Subcutaneous adipose tissue (tissue), 4 donors: Measurements from ENCODE around the gene CCDC33. TPM values are rescaled to one million over a fixed set of nuclear protein-coding genes. Genes with fewer than 3 reads are reported as not detected.

Source experiments
- total RNA-seq, 4 donors: library from RNA; depleted of rRNA; stranded (reverse); fragments of >200 nt; gene quantifications; one replicate each; pipeline ENCODE4 v1.1.0, GENCODE V29; 2016
- TF ChIP-seq, protein P1 (sequence below): fragments of 450-650 bp; IDR thresholded peaks from one replicate; pipeline ENCODE4 v1.5.1; 2016; ENCODE audit warnings: low read depth, mild to moderate bottlenecking, control low read depth, antibody characterized with exemption, moderate library complexity

Gene CCDC33
- total RNA-seq, 4 donors from 2014 or later: not detected

DNA sequence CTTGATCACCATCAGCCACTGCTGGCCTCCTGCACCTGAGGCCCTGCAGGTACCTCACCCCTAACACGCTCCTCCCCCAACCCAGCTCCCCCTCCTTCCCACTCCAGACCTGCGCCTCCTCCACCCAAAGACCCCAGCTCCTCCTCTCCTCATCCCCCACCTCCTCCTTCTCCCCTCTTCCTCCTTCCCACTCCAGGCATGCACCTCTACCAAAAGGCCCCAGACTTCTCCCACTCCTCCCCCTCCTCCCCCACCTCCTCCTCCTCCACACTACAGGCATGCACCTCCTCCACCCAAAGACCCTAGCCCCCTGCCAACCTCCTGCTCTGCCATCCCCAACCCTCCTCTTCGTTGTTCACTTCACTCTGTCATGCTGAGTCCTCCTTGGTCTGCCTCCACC lies 88.6 kb downstream of the CCDC33 start:
- TF ChIP-seq, protein P1, sequence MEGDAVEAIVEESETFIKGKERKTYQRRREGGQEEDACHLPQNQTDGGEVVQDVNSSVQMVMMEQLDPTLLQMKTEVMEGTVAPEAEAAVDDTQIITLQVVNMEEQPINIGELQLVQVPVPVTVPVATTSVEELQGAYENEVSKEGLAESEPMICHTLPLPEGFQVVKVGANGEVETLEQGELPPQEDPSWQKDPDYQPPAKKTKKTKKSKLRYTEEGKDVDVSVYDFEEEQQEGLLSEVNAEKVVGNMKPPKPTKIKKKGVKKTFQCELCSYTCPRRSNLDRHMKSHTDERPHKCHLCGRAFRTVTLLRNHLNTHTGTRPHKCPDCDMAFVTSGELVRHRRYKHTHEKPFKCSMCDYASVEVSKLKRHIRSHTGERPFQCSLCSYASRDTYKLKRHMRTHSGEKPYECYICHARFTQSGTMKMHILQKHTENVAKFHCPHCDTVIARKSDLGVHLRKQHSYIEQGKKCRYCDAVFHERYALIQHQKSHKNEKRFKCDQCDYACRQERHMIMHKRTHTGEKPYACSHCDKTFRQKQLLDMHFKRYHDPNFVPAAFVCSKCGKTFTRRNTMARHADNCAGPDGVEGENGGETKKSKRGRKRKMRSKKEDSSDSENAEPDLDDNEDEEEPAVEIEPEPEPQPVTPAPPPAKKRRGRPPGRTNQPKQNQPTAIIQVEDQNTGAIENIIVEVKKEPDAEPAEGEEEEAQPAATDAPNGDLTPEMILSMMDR: no peak

DNA sequence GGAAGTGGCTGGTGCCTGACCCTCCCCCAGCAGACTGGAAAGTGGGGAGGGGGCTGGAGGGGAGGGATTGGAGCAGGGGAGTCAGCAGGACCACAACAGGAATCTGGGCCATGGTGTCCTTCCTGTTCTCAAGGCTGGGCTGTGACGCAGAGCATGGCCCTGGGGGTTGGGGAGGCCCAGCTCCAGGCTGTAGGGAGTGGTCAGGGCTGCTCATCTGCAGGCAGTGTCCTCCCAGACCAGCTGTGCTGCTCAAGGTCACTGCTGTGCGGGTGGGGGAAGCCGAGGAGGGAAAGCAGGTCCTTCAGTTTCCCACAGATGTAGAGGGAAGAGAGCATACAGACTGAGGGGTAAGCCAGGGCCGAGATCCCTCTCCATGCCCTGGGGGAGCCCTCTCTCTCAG lies 90.6 kb downstream of the CCDC33 start:
- TF ChIP-seq, protein P1: no peak

DNA sequence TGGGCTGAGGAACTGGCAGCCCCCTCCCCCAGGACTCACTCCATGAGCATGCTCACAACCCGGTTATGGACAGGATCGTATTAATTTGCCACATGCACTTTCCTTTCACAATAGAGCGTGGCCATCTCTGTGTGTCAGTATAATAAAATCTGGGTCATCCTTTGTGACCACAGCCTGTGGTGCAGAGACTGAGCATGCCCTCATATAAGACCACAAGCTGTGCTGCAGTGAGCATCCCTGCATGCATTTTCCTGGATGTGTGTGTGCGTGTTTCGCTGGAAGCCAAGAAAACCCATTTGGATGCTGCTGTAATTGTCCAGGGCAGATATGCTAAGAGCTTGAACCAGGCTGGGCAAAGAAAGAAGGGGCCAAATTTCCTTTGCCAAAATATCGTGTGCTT lies 91.6 kb downstream of the CCDC33 start:
- TF ChIP-seq, protein P1: no peak

DNA sequence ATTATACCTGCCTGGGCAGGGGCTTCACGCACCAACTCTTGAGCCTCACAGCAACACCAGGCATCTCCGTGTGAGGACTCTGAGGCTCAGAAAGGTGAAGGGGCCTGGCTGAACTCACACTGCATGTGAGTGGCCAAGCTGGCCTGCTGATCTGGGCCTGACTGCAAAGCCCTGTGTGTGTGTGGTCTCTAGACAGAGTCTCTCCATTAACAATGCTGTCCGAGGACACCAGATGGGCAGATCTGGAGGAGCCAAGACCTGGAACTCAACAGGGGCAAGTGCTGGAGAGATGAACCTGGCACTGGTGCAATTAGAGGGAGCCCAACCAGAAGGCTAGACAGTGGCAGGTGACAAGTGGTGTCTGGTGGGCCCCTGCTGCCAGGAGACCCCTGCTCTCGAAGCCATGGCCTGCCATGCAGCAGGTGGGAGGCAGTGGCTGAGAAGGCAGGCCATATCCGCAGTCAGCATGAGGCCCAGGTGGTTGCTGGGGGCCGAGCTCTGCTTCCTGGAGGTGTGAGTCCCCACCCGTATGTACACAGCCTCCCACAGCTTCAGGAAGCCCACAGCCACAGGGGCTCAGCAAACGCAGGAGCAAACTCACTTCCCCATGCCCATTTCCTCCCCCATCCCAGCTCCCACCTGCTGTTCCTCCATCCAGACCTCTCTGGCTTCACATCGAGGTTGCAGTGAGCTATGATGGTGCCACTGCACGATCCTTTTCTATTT lies 92.4 kb downstream of the CCDC33 start:
- TF ChIP-seq, protein P1: no peak

DNA sequence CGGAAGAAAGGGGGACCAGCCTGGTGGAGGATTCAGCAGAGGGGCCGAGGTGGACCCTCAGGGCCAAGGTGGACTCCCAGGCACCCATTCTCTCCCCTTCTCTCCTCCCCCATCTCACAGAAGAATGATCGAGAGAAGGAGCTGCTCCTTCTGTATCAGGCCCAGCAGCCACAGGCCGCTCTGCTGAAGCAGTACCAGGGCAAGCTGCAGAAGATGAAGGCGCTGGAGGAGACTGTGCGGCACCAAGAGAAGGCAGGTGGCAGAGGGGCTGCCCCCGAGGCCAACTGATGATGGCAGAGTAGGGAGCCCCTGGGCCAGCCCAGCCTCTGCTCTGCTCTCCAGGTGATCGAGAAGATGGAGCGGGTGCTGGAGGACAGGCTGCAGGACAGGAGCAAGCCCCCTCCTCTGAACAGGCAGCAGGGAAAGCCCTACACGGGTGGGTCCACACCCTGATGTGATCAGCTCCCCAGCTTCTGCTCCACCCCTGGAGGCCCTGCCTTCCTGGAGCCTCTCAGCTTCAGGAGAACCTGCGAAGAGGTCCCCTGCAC lies 94.8 kb downstream of the CCDC33 start:
- TF ChIP-seq, protein P1: no peak

DNA sequence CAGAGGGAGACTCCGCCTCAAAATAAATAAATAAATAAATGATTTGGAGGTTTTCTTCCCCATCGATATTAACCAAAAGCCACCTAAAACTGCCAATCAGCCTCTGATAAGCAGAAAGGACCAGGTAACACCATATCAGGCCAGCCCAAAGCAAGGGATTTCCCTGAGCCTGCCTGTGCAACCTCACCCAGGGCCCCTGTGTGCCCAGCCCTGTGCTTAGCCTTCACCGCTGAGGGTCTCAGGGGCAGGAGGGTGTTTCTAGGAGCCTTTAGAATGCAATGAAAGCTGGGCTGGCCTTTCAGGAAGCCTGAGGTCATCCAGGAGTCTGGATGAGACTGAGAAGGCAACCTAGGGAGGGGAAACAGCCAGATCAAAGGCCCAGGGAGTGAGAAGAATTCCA lies 95.9 kb downstream of the CCDC33 start:
- TF ChIP-seq, protein P1: no peak

DNA sequence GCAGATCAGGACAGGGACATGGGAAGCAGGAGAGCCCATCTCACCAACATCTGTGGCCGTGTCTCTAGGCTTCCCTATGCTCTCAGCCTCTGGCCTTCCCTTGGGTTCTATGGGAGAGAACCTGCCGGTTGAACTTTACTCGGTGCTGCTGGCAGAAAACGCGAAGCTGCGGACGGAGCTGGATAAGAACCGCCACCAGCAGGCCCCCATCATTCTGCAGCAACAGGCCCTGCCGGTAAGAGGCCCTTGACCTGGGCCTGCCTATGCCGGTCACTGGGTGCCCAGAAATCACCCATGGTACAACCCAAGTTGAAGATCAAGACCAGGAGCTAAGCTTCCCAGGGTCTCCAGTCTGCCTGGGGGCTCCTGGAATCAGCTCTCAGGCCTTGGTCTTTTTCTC lies 96.5 kb downstream of the CCDC33 start:
- TF ChIP-seq, protein P1: no peak
